Skin of body (tissue), 2 donors: ENCODE measurements around the gene DLX5. TPM values are rescaled to one million over a fixed set of nuclear protein-coding genes. Genes with fewer than 3 reads are reported as not detected.
"Not testable (repeated sequence)": the region's sequence is repeated elsewhere in the genome, so short reads cannot be mapped to it uniquely, and the experiment has no call there.

ENCODE experiments used
- DNase-seq: peaks from one replicate; lab custom pipeline; 2025; lab: John Stamatoyannopoulos, UW
- total RNA-seq: library from RNA; depleted of rRNA; stranded (reverse); fragments of >200 nt; gene quantifications from one replicate; pipeline ENCODE4 v1.2.3, GENCODE V29; 2014

DLX5 gene
- total RNA-seq = 2.1 TPM

DNA sequence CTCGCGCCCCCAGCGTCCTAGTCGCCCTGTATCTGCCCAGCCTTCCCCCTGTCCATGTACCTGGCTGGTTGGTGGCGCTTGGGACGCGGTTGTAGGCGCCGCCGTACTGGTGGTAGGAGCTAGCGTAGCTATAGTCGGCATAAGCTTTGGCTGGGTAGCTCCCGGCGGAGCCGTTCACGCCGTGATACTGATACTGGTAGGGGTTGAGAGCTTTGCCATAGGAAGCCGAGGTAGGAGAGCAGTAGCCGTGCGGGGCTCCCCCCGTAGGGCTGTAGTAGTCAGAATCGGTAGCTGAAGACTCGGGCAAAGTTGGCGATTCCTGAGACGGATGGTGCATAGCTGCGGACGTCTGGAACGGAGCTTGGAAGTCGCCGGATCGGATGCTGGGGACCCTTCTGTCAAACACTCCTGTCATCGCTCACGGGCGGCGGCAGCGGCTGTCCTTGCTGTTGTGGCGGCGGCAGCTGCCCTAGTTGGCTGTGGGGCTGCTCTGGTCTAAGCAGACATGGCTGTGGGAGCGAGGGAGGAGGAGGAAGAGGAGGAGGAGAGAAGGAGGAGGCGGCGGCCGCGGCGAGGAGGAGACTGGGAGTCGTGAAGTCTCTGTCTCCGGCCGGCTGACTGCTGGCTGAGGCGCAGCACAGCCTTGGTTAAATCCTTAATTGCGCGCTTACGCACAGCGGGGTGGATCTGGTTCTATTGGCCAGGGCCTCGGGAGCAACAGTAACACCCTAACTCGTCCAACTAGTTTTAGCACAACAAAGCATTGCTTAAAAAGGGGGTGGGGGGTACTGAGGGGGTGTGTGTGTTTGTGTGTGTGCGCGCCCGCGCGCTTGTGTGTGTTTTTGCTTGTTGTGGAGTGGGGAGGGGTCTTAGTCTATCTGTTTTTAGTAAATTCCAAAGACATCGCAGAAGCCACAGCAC, at the start of gene DLX5:
DLX5 (minus strand) TSS at position 623 of the 921 bp plus-strand sequence; CDS start at position 415, 208 bp downstream.
- peak; percentile 34 for DNase-seq

GRCh38 chr7:97072025-97072424, 47.4 kb upstream of the DLX5 start:
- not testable (repeated sequence) for DNase-seq

- no peak for DNase-seq
These were observed 40.4 kb upstream of the DLX5 start for GRCh38 chr7:97064972-97065587.

GRCh38 chr7:97064020-97064419, 39.4 kb upstream of the DLX5 start:
- no peak for DNase-seq

DNA sequence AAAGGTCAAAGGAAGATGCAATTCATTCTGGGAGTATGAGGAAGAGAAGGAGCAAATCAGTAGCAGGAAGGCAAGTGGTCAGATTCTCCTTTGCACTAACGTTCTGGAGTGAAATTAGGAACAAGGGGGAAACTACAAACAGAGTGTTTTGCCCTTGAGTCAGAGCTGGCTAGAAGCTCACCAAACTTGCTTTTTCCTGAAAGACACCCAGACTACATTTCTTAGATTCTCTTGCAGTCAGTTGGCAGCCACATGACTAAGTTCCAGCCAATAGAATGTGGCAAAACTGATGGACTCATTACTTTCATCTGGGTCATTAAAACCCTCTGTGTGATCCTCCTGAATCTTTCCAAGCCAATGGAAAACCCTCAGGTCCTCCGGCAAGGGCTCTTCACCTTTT, 18.6 kb upstream of the DLX5 start:
- DNase-seq = no peak

DNA sequence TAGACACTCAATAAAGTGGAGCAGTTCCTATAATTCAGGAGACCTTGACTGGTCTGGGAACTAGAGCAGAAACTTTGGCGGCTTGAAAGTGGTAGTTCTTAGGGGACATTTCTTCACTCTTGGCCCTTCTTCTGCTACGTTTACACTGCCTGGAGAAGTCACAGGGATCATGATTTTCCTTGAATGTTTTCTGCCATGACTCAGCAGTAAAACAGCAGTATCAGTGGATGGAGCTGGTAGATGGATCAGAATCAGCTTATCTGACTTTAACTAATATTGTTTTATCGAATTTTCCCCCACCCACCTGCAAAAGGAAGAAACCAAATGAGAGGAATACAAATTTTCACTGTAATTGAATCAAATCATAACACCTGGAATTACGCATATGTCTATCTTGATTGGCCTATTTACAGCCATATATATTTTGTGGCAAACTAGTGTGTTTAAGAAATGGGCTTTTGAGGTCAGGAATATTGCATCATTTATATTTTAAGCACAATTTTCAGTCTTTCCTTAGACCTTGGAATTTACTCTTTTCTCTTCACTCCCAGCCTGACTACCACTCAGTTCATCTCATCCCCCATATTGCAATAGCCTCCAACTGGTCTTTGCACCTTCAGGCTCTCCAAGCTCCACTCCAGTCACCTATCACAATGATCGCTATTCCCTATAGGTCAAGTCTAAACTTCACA, 14.9 kb upstream of the DLX5 start:
- no peak for DNase-seq

DNA sequence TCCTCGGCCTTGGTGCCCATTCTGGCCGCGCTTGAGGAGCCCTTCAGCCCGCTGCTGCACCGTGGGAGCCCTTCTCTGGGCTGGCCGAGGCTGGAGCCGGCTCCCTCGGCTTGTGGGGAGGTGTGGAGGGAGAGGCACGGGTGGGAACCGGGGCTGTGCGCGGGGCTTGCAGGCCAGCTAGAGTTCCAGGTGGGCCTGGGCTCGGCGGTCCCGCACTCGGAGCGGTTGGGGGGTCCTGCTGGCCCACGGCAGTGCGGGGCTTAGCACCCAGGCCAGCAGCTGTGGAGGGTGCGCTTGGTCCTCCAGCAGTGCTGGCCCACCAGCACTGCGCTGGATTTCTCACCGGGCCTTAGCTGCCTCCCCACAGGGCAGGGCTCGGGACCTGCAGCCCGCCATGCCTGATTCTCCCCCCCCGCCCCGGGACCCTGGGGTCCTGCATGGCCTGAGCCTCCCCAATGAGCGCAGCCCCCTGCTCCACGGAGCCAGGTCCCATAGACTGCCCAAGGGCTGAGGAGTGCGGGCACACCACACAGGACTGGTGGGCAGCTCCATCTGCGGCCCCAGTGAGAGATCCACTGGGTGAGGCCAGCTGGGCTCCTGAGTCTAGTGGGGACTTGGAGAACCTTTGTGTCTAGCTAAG, 9.7 kb upstream of the DLX5 start:
- not testable (repeated sequence) for DNase-seq

GRCh38 chr7:97027427-97028234, 3.0 kb upstream of the DLX5 start:
- peak; percentile 84 for DNase-seq

DNA sequence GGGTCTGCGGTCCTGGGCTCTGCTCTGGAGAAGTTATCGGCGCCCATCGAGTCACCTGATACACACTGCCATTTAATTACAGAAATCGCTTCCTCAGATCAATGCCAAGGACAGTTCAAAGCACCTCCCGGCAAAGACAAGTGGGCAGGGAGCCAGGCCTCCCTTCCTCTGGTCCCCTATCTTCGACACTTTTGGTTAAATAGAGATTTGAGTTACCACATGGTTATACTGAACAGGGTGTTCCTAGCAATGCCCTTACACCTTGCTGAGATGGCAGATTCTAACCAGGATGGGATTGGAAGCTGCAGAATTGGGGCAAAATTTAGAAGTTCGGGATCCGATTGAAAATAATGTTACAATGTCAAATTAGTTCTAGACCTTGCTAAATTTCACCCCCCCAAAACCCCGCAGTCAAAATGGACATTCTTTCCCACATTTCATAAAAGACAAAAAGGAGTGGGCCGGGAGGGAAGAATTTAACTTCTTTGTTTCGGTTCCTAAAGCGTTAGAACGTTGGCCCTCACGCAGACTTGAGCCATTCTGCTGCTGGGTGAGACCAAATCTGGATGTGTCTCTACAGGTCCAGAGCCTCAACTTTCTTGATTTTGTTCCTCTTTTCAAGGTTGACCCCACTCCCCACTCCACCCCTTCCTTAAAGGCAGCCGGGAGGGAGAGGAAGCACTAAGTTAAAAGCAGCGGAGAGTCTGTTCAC, 2.2 kb upstream of the DLX5 start:
- no peak for DNase-seq

DNA sequence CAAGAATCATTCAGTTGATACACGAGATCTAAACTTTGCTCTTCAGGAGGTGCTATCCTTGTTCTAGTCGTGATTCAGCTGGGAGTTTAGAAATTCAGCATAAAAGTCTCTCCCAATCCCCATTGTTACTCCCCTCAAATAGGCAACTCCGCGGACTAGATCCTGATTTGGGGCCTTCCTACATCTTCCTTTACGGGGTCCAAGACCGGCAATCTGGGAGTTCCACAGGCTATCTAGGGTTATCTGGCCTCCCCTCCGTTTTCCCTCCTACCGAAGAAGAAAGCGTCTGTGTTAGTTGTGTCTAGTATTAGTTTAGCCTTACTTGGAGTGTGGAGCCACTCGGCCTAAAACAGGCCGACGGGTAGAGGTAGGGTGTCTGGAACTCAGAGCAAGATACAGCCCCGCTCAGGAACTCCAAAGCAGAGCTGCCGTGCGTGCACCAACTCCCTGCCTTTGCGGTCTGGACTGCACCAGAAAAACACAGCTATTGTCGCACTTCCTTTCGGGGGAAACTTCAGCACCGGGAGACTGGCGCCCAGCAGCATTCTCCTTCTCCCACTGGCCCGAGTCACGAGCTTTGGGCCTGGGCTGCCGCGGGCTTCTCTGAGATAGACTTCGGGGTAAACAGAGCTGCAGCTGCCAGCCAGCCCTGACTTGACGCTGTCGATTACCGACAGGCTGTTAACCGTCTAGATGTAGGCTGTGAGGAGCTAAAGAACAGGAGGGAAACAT, 1.5 kb upstream of the DLX5 start:
- peak; percentile 10 for DNase-seq

DNA sequence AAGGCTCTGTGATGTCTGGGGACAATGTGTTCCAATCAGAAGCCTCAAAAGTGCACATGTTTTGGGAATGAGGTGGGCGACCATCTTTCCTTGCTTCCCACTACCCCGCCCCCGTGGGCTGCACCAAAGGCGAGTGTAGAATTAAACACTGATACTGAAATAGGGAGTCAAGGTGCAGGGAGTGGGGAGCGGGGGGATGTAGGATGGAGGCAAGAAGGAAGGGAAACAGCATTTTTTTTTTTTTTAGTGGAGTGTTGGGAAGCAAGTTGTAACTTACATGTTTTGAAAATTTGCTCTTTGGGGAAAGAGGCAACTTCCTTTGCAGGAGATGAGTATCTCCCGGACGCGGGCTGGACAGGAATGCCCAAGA, 484 bp upstream of the DLX5 start:
- DNase-seq = no peak

DNA sequence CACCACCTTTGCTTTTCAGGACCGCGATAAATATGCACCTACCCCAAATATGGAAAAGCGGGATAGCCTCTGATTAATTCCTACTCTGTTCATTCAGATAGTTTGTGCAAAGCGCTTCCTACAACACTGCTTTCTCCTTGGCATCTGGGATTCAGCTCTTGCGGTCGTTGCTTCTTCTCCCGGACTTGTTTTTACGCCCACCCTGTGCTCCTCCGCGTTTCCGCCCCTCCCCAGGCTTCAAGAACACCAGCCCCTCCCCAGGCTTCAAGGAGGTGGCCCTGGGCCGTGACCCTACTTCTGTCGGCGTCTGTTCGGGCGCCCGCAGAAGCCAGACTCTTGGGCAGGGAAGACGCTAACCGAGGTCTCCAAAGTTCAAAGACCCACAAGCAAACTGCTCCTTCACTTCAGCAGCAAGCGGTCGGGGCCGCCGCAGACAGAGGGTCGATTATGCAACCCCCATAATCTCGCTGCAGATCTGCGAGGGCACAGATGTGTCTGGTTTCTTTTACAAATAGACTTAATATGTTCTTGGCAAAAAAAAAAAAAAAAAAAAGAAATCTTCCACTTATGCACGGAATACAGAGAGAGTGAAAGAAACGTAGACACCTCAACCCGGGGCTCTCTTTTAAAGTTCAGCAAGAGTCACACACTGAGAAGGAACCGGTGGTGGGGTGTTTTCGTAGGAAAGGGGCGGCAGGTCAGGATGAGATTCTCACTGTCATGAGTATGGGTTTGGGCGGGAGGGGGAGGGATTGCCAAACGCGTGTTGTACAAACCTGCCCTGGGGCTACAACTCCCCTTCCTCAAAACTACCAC, 1.9 kb downstream of the DLX5 start:
- DNase-seq = no peak

DNA sequence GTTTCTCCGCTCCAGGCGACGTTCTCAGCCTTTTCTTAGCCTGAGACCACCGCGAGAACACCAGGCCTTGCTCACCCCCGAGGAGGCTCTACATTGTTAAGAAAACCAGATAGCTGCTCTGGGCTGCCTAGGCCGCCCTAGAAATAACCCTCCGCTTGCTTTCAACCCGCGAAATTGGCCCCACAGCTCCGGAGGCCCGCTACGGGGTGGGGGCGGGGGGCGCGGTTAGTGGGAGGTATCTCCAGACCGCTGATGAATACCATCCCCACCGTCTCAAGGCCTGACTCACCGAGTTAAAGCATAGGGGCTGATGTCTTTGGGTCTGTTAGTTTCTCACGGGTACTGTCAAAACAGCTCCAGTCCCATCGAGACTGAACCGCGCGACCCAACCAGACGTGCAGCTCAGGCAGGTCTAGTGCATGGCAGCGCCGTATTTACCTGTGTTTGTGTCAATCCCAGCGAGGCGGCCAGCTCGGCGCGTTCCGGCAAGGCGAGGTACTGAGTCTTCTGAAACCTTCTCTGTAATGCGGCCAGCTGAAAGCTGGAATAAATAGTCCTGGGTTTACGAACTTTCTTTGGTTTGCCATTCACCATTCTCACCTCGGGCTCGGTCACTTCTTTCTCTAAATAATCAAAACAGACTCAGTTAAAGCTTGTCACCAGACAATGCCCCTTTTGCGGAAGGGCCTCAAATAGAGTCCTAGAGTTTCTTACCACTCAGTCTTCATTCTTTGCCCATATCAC, 2.7 kb downstream of the DLX5 start:
- no peak for DNase-seq

GRCh38 chr7:97020996-97021746, 3.5 kb downstream of the DLX5 start:
- no peak for DNase-seq

GRCh38 chr7:97020601-97020995, 4.0 kb downstream of the DLX5 start:
- no peak for DNase-seq

DNA sequence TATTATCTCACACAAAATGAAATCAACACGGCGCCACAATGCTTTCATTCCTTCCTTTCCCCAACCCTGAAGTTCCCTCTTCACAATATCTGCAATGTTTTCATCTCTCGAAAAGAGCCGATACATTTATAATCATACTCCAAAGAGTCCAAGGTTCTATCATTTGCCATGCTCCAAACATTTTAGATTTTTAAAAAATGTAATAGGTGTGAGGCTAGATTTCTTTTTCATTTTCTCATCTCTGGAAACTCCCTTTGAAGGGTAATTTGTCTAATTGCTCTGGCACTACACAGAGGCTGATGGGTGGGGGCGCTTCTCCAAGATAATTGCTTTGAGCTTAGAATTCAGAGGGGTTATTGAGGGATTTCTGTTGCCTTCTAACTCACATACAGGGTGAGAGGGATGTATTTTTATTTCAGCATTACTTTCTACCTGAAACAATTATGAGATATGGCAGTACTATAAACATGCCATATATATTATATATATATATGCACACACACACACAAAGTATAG, 4.9 kb downstream of the DLX5 start:
- DNase-seq = no peak
